ENCODE measurements around the gene FUS.

GRCh38 chr16:31131416-31131815, 48.5 kb upstream of the FUS start:
- no peak for TF ChIP-seq CTCF (IDR thresholded peaks at IDR 0.05)
- TF ChIP-seq POLR2A (IDR thresholded peaks at IDR 0.05) = no peak

Measured in adrenal gland (tissue), 5 donors.